ENCODE data around the gene MIAT. TPM values are rescaled to one million over a fixed set of nuclear protein-coding genes. Genes with fewer than 3 reads are reported as not detected.

MIAT gene
- total RNA-seq, 1 donor from 2014 or later: 0.48 TPM

GRCh38 chr22:26629988-26630761, 27.2 kb upstream of the MIAT start:
- no peak for DNase-seq
- no peak for ATAC-seq (ENCODE audit: poor library complexity)
- intact Hi-C loops (cut with DNase I): no loop called here

GRCh38 chr22:26631282-26631681, 26.1 kb upstream of the MIAT start:
- DNase-seq (no peak), ATAC-seq (ENCODE audit: poor library complexity) (no peak)
- intact Hi-C loops (cut with DNase I): no loop called here

- DNase-seq: no peak
- ATAC-seq (ENCODE audit: poor library complexity): no peak
- intact Hi-C loops (cut with DNase I): no loop called here
Measured at GRCh38 chr22:26632422-26633155, 24.8 kb upstream of the MIAT start.

DNA sequence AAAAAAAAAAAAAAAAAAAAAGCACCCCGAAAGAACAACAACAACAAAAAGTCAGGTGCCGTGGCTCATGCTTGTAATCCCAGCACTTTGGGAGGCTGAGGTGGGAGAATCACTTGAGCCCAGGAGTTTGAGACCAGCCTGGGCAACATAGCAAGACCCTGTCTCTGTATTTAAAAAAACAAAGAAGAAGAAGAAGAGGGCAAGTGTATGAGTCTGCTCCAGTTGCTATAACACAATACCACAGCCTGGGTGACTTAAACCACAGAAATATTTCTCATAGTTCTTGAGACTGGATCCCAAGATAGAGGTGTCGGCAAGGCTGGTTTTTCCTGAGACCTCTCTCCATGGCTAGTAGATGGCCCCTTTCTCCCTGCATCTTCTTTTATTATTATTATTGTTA, 23.2 kb upstream of the MIAT start:
- intact Hi-C loops (cut with DNase I): no loop called here

DNA sequence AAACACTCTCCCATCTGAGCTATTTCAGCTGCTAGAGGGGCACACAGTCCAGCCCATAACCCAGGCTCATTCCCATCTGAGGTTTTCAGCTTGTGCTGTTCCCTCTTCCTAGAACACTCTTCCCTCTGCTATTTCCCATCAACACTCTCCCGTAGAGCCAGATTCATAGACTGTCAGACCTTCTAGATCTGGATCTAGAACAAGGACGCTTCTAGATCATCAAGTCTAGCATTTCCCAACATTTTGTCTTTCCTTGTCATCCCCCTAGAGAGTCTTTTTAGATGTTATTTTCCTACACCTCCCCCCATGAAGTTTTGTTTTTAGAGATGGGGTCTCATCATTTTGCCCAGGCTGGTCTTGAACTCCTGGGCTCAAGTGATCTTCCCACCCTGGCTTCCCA, 22.3 kb upstream of the MIAT start:
- DNase-seq (no peak), ATAC-seq (ENCODE audit: poor library complexity) (no peak)
- intact Hi-C loops (cut with DNase I): no loop called here

More for the DNA sequence above, 23.2 kb upstream of the MIAT start:
- no peak for ATAC-seq (ENCODE audit: poor library complexity)
- DNase-seq: no peak

DNA sequence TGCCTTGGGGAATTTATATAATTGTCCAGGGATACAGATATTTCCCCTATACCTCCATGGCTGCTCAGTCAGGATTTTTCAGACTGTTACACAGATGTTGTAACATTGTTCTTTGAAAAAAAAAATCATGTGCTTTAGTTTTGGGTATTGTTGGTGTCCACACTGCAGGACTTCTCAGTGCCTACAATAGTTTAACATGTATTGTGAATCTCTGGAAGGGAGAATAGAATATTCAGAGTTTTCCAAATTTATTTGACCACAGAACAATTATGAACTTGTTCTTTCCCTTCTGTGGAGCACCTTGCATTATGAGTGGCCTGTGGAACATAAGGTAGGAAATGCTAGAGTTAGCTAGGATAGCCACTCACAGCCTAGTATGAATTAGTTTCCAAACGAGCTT, 21.1 kb upstream of the MIAT start:
- intact Hi-C loops (cut with DNase I): no loop called here
- ATAC-seq (ENCODE audit: poor library complexity): no peak
- DNase-seq: no peak

- peak; percentile 50 for DNase-seq
- intact Hi-C loops (cut with DNase I): no loop called here
- ATAC-seq (ENCODE audit: poor library complexity): no peak
Measured at GRCh38 chr22:26642465-26643417, 14.6 kb upstream of the MIAT start.

DNA sequence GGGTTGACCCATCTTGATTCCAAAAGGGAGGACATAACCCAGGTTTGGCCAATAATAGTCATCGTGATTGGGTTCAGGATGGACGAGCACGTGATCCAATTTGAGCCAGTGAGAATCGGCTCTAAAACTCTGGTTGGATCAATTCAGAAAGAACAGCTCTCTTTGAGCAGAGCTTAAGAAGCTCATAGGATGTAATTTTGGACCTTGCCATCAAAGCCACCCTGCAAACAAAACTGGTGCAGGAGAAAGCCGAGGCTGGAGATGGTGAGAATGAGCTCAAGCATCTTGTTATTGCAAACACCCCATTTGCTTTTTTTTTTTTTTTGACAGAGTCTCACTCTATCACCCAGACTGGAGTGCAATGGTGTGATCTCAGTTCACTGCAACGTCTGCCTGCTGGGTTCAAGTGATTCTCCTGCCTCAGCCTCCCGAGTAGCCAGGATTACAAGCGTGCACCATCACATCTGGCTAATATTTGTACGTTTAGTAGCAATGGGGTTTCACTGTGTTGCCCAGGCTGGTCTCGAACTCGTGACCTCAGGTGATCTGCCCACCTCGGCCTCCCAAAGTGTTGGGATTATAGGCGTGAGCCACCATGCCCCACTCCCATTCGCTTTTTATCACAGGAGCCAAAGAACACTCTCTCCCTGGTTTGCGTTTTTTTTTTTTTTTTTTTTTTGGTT, 13.8 kb upstream of the MIAT start:
- ATAC-seq (ENCODE audit: poor library complexity): no peak
- DNase-seq: no peak
- intact Hi-C loops (cut with DNase I): no loop called here

- intact Hi-C loops (cut with DNase I): no loop called here
- no peak for DNase-seq
- ATAC-seq (ENCODE audit: poor library complexity): no peak
Measured at GRCh38 chr22:26646158-26646557, 11.2 kb upstream of the MIAT start.

DNA sequence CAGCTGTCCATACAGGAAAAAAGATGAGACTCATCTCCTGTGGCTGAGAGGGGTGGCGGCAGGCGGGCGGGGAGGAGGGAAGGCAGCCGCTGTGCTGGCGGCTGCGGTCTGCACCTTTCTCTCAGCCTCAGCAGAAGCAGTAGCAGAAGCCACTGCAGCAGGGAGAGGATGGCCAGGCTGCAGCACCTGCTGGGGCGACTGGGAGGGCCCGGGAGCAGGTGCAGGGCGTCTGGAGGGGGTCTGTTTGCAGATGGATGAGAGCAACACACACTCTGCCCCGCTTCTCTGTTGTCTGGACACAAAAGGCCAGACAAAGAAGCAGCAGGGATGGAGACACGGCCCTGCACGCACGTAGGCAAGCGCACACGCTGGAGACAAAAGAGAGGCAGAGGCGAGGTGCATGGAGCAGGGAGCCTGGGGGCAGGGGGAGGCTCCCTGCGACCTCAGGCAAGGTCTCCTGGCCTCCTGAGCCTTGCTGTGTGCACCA, 9.3 kb upstream of the MIAT start:
- no peak for DNase-seq
- no peak for ATAC-seq (ENCODE audit: poor library complexity)
- intact Hi-C loops (cut with DNase I): no loop called here

DNA sequence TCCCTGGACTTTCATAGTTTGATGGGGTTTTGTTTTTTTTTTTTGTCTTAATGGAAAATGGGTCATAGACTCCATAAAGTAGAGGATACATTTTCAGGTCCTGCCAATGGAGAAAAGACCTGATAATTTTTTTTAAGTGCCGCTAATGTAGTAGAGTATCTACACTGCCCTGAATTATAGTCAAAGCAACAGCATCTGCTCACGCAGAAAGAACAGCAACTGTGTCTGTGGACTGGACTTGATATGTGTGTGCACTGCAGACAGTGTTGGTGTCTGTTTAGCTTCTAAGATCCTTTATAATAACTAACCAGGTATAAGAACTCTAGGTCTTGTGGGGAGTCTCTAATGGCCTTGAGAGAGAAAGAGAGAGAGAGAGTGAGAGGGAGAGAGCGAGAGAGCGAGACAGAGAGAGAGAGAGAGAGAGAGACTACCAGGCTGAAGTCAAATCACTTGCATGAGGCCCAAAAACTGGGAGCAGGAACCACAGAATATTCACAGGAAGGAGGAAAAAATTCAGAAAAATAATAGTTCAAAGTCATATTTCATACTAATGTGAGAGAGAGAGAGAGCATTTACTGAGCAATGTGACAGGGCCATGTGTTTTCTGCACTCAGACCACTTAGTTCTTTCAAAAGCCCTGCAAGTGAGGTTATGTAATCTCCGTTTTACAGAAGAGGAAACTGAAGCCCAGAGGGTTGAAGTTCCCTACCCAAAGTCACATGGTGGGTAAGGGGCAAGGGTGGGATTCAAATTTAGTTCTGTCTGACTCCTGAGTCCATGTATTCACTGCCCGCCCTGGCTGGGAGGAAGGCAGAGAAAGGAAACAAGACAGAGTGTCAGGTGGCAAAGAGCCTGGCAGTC, 8.6 kb upstream of the MIAT start:
- intact Hi-C loops (cut with DNase I): no loop called here
- ATAC-seq (ENCODE audit: poor library complexity): peak; percentile 33
- no peak for DNase-seq

- ATAC-seq (ENCODE audit: poor library complexity) (no peak), DNase-seq (no peak)
- intact Hi-C loops (cut with DNase I): no loop called here
Measured at GRCh38 chr22:26650722-26651421, 6.5 kb upstream of the MIAT start.

DNA sequence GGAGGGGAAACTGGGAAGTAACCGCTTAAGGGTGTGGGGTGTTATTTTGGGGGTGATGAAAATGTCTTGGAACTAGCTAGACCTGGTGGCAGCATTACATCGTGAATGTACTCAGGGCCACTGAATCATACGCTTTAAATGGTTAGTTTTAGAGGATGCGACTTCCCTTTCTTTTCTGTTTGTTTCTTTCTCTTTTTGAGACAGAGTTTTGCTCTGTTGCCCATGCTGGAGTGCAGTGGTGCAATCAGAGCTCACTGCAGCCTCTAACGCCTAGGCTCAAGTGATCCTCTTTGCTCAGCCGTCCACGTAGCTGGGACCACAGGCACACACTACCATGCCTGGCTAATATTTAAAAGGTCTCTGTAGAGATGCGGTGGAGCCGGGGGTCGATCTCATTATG, 5.6 kb upstream of the MIAT start:
- DNase-seq (no peak), ATAC-seq (ENCODE audit: poor library complexity) (no peak)
- intact Hi-C loops (cut with DNase I): no loop called here

DNA sequence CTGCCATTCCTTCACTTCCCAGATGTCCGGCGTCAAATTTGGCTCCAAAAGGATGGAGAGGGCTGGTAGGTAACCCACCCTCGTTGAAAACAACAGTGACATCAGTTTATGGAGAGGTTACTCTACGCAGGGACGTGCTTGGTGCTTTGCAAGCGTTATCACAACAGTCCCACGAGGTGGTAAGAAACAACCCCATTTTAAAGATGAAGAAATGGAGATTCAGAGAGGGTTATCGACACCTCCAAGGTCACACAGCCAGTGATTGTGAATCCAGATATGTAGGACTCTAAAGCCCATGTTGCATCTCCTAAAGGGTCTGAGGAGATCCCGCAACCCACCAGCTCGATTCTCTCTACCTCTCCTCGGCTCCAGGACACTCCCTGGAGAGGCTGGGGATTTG, 773 bp downstream of the MIAT start:
- no peak for ATAC-seq (ENCODE audit: poor library complexity)
- DNase-seq: no peak
- intact Hi-C loops (cut with DNase I): no loop called here

GRCh38 chr22:26658671-26659478, 1.5 kb downstream of the MIAT start:
- DNase-seq: no peak
- peak; percentile 36 for ATAC-seq (ENCODE audit: poor library complexity)
- intact Hi-C loops (cut with DNase I): no loop called here

- no peak for ATAC-seq (ENCODE audit: poor library complexity)
- intact Hi-C loops (cut with DNase I): loop anchor here (5.0 kb wide), 1 partner anchor 258 kb away; no protein-coding TSS in a partner anchor
- DNase-seq: no peak
Measured at GRCh38 chr22:26660356-26660755, 3.0 kb downstream of the MIAT start.

Measured in Right ventricle myocardium superior (tissue), 1 donor.